Measurements from ENCODE around the gene CNNM4.

The CNNM4 gene

GRCh38 chr2:96819128-96819875 is 58.6 kb downstream of the CNNM4 start:
- no peak for TF ChIP-seq CTCF (IDR thresholded peaks at IDR 0.05; ENCODE audit: low read depth, low read length, missing control alignments)
- DNase-seq (ENCODE audit: low read depth) = no peak
- no peak overlapping the region for H3K4me3 ChIP-seq (ENCODE audit: low read depth, low read length)

GRCh38 chr2:96819876-96820511 is 59.3 kb downstream of the CNNM4 start:
- DNase-seq (ENCODE audit: low read depth) = no peak
- TF ChIP-seq CTCF (IDR thresholded peaks at IDR 0.05; ENCODE audit: low read depth, low read length, missing control alignments) = no peak
- no peak overlapping the region for H3K4me3 ChIP-seq (ENCODE audit: low read depth, low read length)

DNA sequence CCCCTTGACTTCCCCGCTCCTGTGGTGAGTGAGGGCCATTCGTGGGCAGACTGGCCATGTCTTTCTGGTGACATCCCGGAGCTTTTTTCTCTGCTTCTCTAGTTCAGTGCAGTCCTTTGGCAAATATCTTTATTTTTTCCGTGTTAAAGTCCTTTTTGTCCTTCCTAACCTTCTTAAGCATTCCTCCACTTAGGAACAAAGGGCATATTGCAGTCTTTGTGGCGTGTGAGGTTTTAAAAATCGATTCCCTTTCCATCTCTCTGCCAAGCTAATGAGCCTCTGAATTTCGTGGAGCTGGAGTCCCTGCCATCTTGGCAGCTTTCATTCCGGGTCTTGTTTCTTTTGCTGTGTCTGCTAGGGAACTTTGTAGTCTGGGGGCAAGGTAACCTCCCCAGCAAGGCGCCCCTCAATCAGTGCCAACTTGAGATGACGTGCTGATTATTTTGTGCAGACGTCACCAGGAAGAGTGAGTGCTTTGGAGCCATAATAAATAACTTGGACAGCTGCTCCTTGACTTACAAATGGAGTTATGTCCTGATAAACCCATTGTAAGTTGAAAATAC is 60.5 kb downstream of the CNNM4 start:
- H3K4me3 ChIP-seq (ENCODE audit: low read depth, low read length) = no peak overlapping the region
- TF ChIP-seq CTCF (IDR thresholded peaks at IDR 0.05; ENCODE audit: low read depth, low read length, missing control alignments) = no peak
- no peak for DNase-seq (ENCODE audit: low read depth)

DNA sequence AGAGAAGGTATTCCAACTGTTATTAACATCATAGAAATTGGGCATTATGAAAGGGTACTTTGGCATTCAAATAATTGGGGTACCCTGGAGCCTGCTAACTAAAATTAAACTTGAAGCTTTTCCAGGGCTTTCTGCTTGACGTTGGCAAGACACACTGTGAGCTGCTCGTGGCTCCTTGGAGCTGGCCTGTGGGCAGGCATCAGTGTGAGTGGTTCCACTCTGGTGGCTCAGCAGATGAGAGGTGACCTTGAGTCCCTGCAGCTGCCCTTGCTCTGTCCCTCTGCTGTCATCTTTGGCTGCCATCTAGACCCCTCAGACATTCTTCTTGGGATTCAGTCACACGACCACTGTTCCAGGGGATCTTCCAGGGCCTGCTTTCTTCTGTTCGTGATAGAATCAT is 62.1 kb downstream of the CNNM4 start:
- no peak overlapping the region for H3K4me3 ChIP-seq (ENCODE audit: low read depth, low read length)
- no peak for TF ChIP-seq CTCF (IDR thresholded peaks at IDR 0.05; ENCODE audit: low read depth, low read length, missing control alignments)
- DNase-seq (ENCODE audit: low read depth) = no peak

DNA sequence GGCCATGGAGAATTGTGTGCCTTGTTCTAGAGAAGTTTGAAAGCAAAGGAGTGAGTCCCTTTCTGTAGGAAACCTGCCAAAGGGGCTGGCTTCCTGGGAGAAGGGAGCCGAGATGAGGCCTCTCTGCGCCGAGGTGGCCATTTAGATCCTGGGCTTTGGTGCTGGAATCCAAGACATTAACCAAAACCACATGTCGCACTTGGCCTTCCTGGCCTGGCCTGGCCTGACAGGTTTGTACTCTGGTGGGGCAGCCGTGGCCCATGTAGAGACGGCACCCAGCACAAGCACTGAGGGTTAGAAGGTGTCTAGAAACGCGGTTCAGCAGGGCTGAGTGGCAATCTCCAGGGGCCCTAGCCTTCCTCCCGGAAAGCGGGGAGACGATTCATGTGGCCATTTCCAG is 62.5 kb downstream of the CNNM4 start:
- H3K4me3 ChIP-seq (ENCODE audit: low read depth, low read length) = no peak overlapping the region
- no peak for DNase-seq (ENCODE audit: low read depth)
- TF ChIP-seq CTCF (IDR thresholded peaks at IDR 0.05; ENCODE audit: low read depth, low read length, missing control alignments) = no peak

GRCh38 chr2:96824079-96824870 is 63.6 kb downstream of the CNNM4 start:
- DNase-seq (ENCODE audit: low read depth) = no peak
- TF ChIP-seq CTCF (IDR thresholded peaks at IDR 0.05; ENCODE audit: low read depth, low read length, missing control alignments) = no peak
- no peak overlapping the region for H3K4me3 ChIP-seq (ENCODE audit: low read depth, low read length)
